Endothelial cell of umbilical vein (primary cell): Measurements from ENCODE around the gene STK17B. TPM values are rescaled to one million over a fixed set of nuclear protein-coding genes. Genes with fewer than 3 reads are reported as not detected.

ENCODE experiments used
- BruUV-seq: library from RNA; stranded (reverse); fragments of 400-500 nt; replicated peaks from 2 replicates; lab custom pipeline; 2021; lab: Mats Ljungman, UMichigan
- CTCF ChIA-PET: fragments of 300-600, 350-600 bp; sonication (Branson Sonifier 250); formaldehyde crosslinking; loops from one replicate; lab custom pipeline; 2021; ENCODE audit warnings: antibody characterized with exemption, inconsistent platforms; lab: Charles Lee
- POLR2A ChIA-PET: fragments of 300-600, 350-600 bp; sonication (Branson Sonifier 250); formaldehyde crosslinking; loops from one replicate; lab custom pipeline; 2021; ENCODE audit warnings: antibody characterized with exemption, inconsistent platforms; lab: Charles Lee
- DNase-seq: peaks from one replicate; pipeline ENCODE4 v3.0.0-alpha.2; 2011; ENCODE audit warnings: low read depth, low spot score
- FAIRE-seq: peaks from 2 replicates; lab custom pipeline; 2011; peaks lifted over from hg19 to GRCh38; lab: Jason Lieb, UNC
- H2AFZ ChIP-seq: 2 replicates; pipeline ENCODE4 v1.6.0; 2012; ENCODE audit warnings: low read depth, low read length, control low read depth, inconsistent platforms
- H3K27ac ChIP-seq: 2 replicates; pipeline ENCODE4 v1.5.1; 2011; ENCODE audit warnings: low read depth, mild to moderate bottlenecking, control low read depth, low read length, moderate library complexity; ENCODE audit not compliant: insufficient read depth
- H3K27me3 ChIP-seq, 2 experiments: 2 replicates each; pipeline versions ENCODE4 v1.6.0 to v1.6.1; 2011; ENCODE audit warnings: low read length in 2 of 2, mixed read lengths in 1 of 2; ENCODE audit not compliant: control insufficient read depth in 2 of 2, insufficient read depth in 2 of 2
- H3K36me3 ChIP-seq, 2 experiments: 2 replicates in 1 of 2; 3 replicates in 1 of 2; pipeline ENCODE4 v1.5.1; 2011; ENCODE audit warnings: low read length in 2 of 2, mild to moderate bottlenecking in 1 of 2, moderate library complexity in 1 of 2; ENCODE audit not compliant: control insufficient read depth in 2 of 2, insufficient read depth in 2 of 2; ENCODE audit errors: extremely low read depth in 1 of 2
- H3K4me1 ChIP-seq: 3 replicates; pipeline ENCODE4 v1.5.1; 2011; ENCODE audit warnings: mild to moderate bottlenecking, low read length; ENCODE audit not compliant: control insufficient read depth, insufficient read depth; ENCODE audit errors: extremely low read depth
- H3K4me2 ChIP-seq: 2 replicates; pipeline ENCODE4 v1.6.1; 2011; ENCODE audit warnings: low read length, control low read depth, mixed read lengths; ENCODE audit not compliant: insufficient read depth
- H3K4me3 ChIP-seq, 3 experiments: fragments of 200-600 bp in 1 of 3; sonication (generic), shearing (Covaris generic) in 1 of 3; replicated peaks in 1 of 3; 2 replicates each; pipeline ENCODE4 v1.5.1; 2011 to 2016; ENCODE audit warnings: control low read depth in 3 of 3, low read length in 3 of 3, mild to moderate bottlenecking in 2 of 3, inconsistent platforms in 1 of 3, low read depth in 1 of 3, moderate library complexity in 1 of 3; ENCODE audit not compliant: insufficient read depth in 1 of 3
- H3K79me2 ChIP-seq: 2 replicates; pipeline ENCODE4 v1.6.0; 2012; ENCODE audit warnings: low read length, inconsistent platforms; ENCODE audit not compliant: control insufficient read depth, insufficient read depth
- H3K9ac ChIP-seq: replicated peaks from 2 replicates; pipeline ENCODE3; 2011; ENCODE audit warnings: low read length, control low read depth; ENCODE audit not compliant: insufficient read depth; ENCODE audit errors: extremely low read depth
- H3K9me1 ChIP-seq: replicated peaks from 3 replicates; pipeline ENCODE4 v1.6.0; 2011; ENCODE audit warnings: mild to moderate bottlenecking, low read length; ENCODE audit not compliant: control insufficient read depth, insufficient read depth; ENCODE audit errors: extremely low read depth
- H3K9me3 ChIP-seq: replicated peaks from 2 replicates; pipeline ENCODE4 v1.5.1; 2012; ENCODE audit warnings: low read length, inconsistent platforms; ENCODE audit not compliant: control insufficient read depth, insufficient read depth
- H4K20me1 ChIP-seq: replicated peaks from 2 replicates; pipeline ENCODE3; 2011; ENCODE audit warnings: mild to moderate bottlenecking, low read length; ENCODE audit not compliant: control insufficient read depth, insufficient read depth; ENCODE audit errors: extremely low read depth
- CTCF ChIP-seq, 2 donors: IDR thresholded peaks; 1 replicate in 1 of 2; 2 replicates in 1 of 2; pipeline ENCODE4 v1.5.1; 2011; ENCODE audit warnings: low read length in 2 of 2, mild to moderate bottlenecking in 2 of 2, moderate library complexity in 2 of 2, control low read depth in 1 of 2, inconsistent platforms in 1 of 2, low read depth in 1 of 2; ENCODE audit not compliant: insufficient read depth in 1 of 2; ENCODE audit errors: extremely low read depth in 1 of 2
- EZH2 ChIP-seq: IDR thresholded peaks from 2 replicates; pipeline ENCODE4 v1.6.1; 2012; ENCODE audit warnings: borderline replicate concordance, low read depth, mild to moderate bottlenecking, moderate library complexity, low read length, inconsistent platforms; ENCODE audit not compliant: severe bottlenecking
- FOS ChIP-seq: IDR thresholded peaks from 2 replicates; pipeline ENCODE4 v1.6.1; 2011; ENCODE audit warnings: mild to moderate bottlenecking, low read length, moderate library complexity, borderline replicate concordance; ENCODE audit not compliant: insufficient read depth
- GATA2 ChIP-seq: IDR thresholded peaks from 2 replicates; pipeline ENCODE4 v1.7.0; 2011; ENCODE audit warnings: low read depth, mild to moderate bottlenecking, moderate library complexity, mixed read lengths, low read length; ENCODE audit not compliant: insufficient read length, insufficient read depth
- JUN ChIP-seq: IDR thresholded peaks from 2 replicates; pipeline ENCODE4 v1.6.1; 2011; ENCODE audit warnings: borderline replicate concordance, low read depth; ENCODE audit not compliant: insufficient read length, insufficient read depth
- MAX ChIP-seq: IDR thresholded peaks from 2 replicates; pipeline ENCODE4 v1.6.1; 2011; ENCODE audit not compliant: insufficient read depth, insufficient read length
- MYC ChIP-seq: IDR thresholded peaks from one replicate; pipeline ENCODE4 v1.6.1; 2011; ENCODE audit warnings: mild to moderate bottlenecking, low read depth, low read length
- POLR2A ChIP-seq: IDR thresholded peaks from 2 replicates; pipeline ENCODE4 v1.6.1; 2012; ENCODE audit warnings: low read depth, mild to moderate bottlenecking, control low read depth, low read length
- POLR2AphosphoS5 ChIP-seq: IDR thresholded peaks from 2 replicates; pipeline ENCODE4 v1.6.1; 2012; ENCODE audit warnings: low read depth, mild to moderate bottlenecking, control low read depth, low read length, moderate library complexity; ENCODE audit not compliant: insufficient read depth
- dilution Hi-C: fragments of 300-500 bp; cut with MboI; formaldehyde crosslinking; loops from one replicate; pipeline ENCODE4 v1.15.0; 2019; ENCODE audit warnings: low sequenced_read_pairs; ENCODE audit not compliant: extremely low pct_ligation_motif_present
- intact Hi-C: fragments of 100-400 bp; cut with micrococcal nuclease; formaldehyde crosslinking; loops from one replicate; pipeline ENCODE4 v1.10.0; 2022
- polyA plus RNA-seq, 4 experiments: library from polyadenylated mRNA; depleted of rRNA in 3 of 4; stranded (reverse) in 3 of 4; unstranded in 1 of 4; fragments of >200 nt; gene quantifications; 2 replicates each; pipeline versions ENCODE4 v1.2.1 to v1.2.3, GENCODE V29; 2011 to 2012; ENCODE audit warnings: missing spikeins in 1 of 4
- total RNA-seq: library from RNA; stranded (reverse); gene quantifications from 2 replicates; pipeline ENCODE4 v1.2.3, GENCODE V29; 2021

STK17B gene
- total and polyA plus RNA-seq, 2 donors (not counting 3 experiments of a cell fraction or from before 2014, with no cell fraction given): 2.5 to 16.6 TPM

GRCh38 chr2:196123679-196124373 is 47.6 kb downstream of the STK17B start:
- no peak overlapping the region for H3K4me2 ChIP-seq
- dilution Hi-C loops: no loop called here
- FAIRE-seq: no peak

More at GRCh38 chr2:196123679-196124373, 47.6 kb downstream of the STK17B start:
- H2AFZ ChIP-seq: peak overlapping the region; percentile 32
- no peak overlapping the region for H3K4me3 ChIP-seq
- no peaks in the 10 kb centered on the region for H3K36me3 ChIP-seq
- no TSS peak for BruUV-seq
- no peaks in the 10 kb centered on the region for H3K4me1 ChIP-seq
- H3K9ac ChIP-seq: no peak overlapping the region
- DNase-seq: peak; percentile 36
- H4K20me1 ChIP-seq: no peaks in the 10 kb centered on the region
- no peak overlapping the region for H3K27ac ChIP-seq
- CTCF ChIA-PET: no interaction called here
- no peaks in the 10 kb centered on the region for H3K79me2 ChIP-seq
- POLR2A ChIA-PET: no interaction called here
- H3K27me3 ChIP-seq: no peaks in the 10 kb centered on the region
- TF ChIP-seq MYC: no peak
- TF ChIP-seq MAX: no peak
- TF ChIP-seq JUN: no peak
- TF ChIP-seq EZH2: no peak
- TF ChIP-seq GATA2: no peak
- no peak for TF ChIP-seq POLR2AphosphoS5
- TF ChIP-seq POLR2A: no peak
- TF ChIP-seq FOS: no peak
- TF ChIP-seq CTCF (IDR thresholded peaks at IDR 0.05; ENCODE audit: extremely low read depth in 1 of 2, insufficient read depth in 1 of 2, low read depth in 1 of 2, low read length in 2 of 2): no peak
- intact Hi-C loops: no loop called here
- no peaks in the 10 kb centered on the region for H3K9me3 ChIP-seq
- H3K9me1 ChIP-seq: no peaks in the 10 kb centered on the region
